Esophagus squamous epithelium (tissue), 5 donors: ENCODE data around the gene RYR3. TPM values are rescaled to one million over a fixed set of nuclear protein-coding genes. Genes with fewer than 3 reads are reported as not detected.

Source experiments
- DNase-seq: peaks from one replicate; lab custom pipeline; 2025; lab: John Stamatoyannopoulos, UW
- H3K27ac ChIP-seq, 4 donors: fragments of 200-600 bp; sonication (generic); one replicate each; pipeline ENCODE4 v1.5.1; 2016 to 2019; ENCODE audit warnings: mild to moderate bottlenecking in 1 of 4
- H3K27me3 ChIP-seq, 4 donors: fragments of 200-600 bp; sonication (generic); 1 replicate in 3 of 4; 2 replicates in 1 of 4; pipeline versions ENCODE4 v1.5.1 to v1.6.0; 2017 to 2021; ENCODE audit warnings: antibody characterized with exemption in 1 of 4
- H3K36me3 ChIP-seq, 3 donors: fragments of 200-600 bp; sonication (generic); one replicate each; pipeline ENCODE4 v1.5.1; 2016 to 2019
- H3K4me1 ChIP-seq, 3 donors: fragments of 200-600 bp; sonication (generic); one replicate each; pipeline ENCODE4 v1.5.1; 2017 to 2019
- H3K4me3 ChIP-seq, 4 donors: fragments of 200-600 bp; sonication (generic); 1 replicate in 3 of 4; 2 replicates in 1 of 4; pipeline ENCODE4 v1.5.1; 2016 to 2019; ENCODE audit warnings: mild to moderate bottlenecking in 2 of 4, moderate library complexity in 1 of 4
- H3K9me3 ChIP-seq, 3 donors: fragments of 200-600 bp; sonication (generic); one replicate each; pipeline ENCODE4 v1.5.1; 2016 to 2019
- POLR2A ChIP-seq, 4 donors: fragments of 450-650 bp; IDR thresholded peaks; one replicate each; pipeline ENCODE4 v1.6.1; 2017; ENCODE audit warnings: antibody characterized with exemption in 4 of 4, mild to moderate bottlenecking in 4 of 4, moderate library complexity in 3 of 4
- WGBS, 2 donors: methylation state at CpG; one replicate each; pipeline ENCODE4 v1.1.5; 2018; 5-methylcytosine and 5-hydroxymethylcytosine counted together
- intact Hi-C: fragments of 100-400 bp; cut with DNase I; formaldehyde crosslinking; loops from one replicate; pipeline ENCODE4 v1.15.0; 2022
- total RNA-seq, 4 donors: library from RNA; depleted of rRNA; stranded (reverse); fragments of >200 nt; gene quantifications; one replicate each; pipeline ENCODE4 v1.1.0, GENCODE V29; 2016
- TF ChIP-seq, protein P1 (sequence below), 6 experiments: fragments of 450-650 bp in 4 of 6; fragments of 200-600 bp in 2 of 6; sonication (generic) in 2 of 6; IDR thresholded peaks; one replicate each; pipeline ENCODE4 v1.5.1; 2016 to 2019; ENCODE audit warnings: antibody characterized with exemption in 6 of 6, mild to moderate bottlenecking in 4 of 6, moderate library complexity in 4 of 6
- donor health status: DM: yes; HTN: yes; CAD: no.

Gene RYR3
- total RNA-seq, 4 donors from 2014 or later = 0.15 to 4.2 (median 0.43) TPM

DNA sequence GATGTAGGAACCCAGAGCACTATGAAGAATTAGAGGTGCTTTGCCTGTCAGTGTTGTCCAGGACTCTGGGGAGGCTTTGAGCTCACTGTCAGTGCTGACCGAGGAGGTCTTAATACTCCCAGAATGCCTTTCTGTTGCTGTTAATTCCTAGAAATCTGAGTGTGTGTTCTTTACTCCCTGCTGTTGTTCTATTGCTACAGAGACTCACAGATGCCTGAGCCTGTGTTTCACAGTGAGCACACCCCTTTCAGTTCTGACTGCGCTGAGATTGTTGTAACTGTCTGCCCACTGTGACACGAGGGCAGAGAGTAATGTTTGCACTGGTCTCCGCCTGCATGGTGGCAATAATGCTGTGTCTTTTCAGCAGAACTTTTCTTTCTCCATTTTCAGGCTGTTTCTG, 162.9 kb downstream of the RYR3 start:
- no peak for TF ChIP-seq POLR2A (IDR thresholded peaks at IDR 0.05)
- TF ChIP-seq, protein P1, sequence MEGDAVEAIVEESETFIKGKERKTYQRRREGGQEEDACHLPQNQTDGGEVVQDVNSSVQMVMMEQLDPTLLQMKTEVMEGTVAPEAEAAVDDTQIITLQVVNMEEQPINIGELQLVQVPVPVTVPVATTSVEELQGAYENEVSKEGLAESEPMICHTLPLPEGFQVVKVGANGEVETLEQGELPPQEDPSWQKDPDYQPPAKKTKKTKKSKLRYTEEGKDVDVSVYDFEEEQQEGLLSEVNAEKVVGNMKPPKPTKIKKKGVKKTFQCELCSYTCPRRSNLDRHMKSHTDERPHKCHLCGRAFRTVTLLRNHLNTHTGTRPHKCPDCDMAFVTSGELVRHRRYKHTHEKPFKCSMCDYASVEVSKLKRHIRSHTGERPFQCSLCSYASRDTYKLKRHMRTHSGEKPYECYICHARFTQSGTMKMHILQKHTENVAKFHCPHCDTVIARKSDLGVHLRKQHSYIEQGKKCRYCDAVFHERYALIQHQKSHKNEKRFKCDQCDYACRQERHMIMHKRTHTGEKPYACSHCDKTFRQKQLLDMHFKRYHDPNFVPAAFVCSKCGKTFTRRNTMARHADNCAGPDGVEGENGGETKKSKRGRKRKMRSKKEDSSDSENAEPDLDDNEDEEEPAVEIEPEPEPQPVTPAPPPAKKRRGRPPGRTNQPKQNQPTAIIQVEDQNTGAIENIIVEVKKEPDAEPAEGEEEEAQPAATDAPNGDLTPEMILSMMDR (IDR thresholded peaks at IDR 0.05) = no peak
- no peaks in the 10 kb centered on the region for H3K4me1 ChIP-seq
- H3K27me3 ChIP-seq = no peaks in the 10 kb centered on the region
- WGBS, 2 donors = 61 to 79% methylated on average over 4 of the region's 4 CpGs
- intact Hi-C loops = no loop called here
- no peak overlapping the region for H3K4me3 ChIP-seq
- H3K27ac ChIP-seq = no peak overlapping the region
- no peaks in the 10 kb centered on the region for H3K36me3 ChIP-seq
- DNase-seq = no peak
- no peaks in the 10 kb centered on the region for H3K9me3 ChIP-seq

DNA sequence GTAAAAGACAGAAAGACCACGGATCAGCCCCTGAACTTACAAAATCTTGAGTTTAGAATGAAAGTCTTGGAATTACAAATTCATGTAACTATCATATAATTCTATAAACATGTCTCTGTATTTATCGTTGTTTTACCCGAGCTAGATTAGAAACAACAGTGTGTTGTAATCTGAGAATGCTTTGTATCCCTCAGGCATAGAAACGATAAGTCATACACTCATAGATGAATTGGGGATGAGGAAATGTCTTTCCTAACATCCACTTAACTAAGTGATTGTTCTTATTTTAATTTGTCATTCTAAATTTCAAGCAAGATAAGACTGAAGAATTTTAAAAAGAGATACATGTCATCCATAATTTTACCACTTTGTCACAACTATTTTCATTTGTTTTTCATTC, 165.3 kb downstream of the RYR3 start:
- no peak for DNase-seq
- no peak overlapping the region for H3K27ac ChIP-seq
- H3K36me3 ChIP-seq = no peaks in the 10 kb centered on the region
- TF ChIP-seq, protein P1 (IDR thresholded peaks at IDR 0.05) = no peak
- no peak for TF ChIP-seq POLR2A (IDR thresholded peaks at IDR 0.05)
- no peak overlapping the region for H3K4me3 ChIP-seq
- 75 to 81% methylated on average over 4 of the region's 4 CpGs for WGBS, 2 donors
- no peaks in the 10 kb centered on the region for H3K4me1 ChIP-seq
- H3K27me3 ChIP-seq = no peaks in the 10 kb centered on the region
- no peaks in the 10 kb centered on the region for H3K9me3 ChIP-seq
- intact Hi-C loops = no loop called here

DNA sequence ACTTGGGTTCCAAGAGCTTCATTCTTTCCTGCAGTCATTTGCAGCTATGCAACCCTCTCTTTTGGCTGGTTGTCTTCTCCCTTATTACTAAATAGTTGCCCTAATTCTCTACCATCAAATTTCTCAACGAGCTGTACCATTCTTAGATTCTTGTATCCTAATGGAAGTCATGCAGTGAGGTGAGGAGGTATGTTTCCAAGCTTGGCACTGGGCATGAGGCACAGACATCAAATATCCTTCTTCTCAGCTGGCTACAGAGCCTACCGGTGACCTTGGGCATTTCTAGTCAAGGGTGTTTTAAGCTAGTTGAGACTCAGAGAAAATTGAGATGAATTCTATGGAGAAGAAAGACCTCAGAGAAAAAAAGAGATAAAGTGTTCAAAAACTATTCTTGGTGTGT, 166.1 kb downstream of the RYR3 start:
- no peaks in the 10 kb centered on the region for H3K36me3 ChIP-seq
- peaks cover 0 to 3% (median 0%) of the 10 kb centered on the region in 3 donors for H3K9me3 ChIP-seq
- H3K27me3 ChIP-seq = no peaks in the 10 kb centered on the region
- DNase-seq = no peak
- H3K27ac ChIP-seq = no peak overlapping the region
- H3K4me1 ChIP-seq = no peaks in the 10 kb centered on the region
- intact Hi-C loops = no loop called here
- TF ChIP-seq, protein P1 (IDR thresholded peaks at IDR 0.05) = no peak
- TF ChIP-seq POLR2A (IDR thresholded peaks at IDR 0.05) = no peak
- H3K4me3 ChIP-seq = no peak overlapping the region
- WGBS, 2 donors = 81 to 90% methylated on average over 2 of the region's 2 CpGs

DNA sequence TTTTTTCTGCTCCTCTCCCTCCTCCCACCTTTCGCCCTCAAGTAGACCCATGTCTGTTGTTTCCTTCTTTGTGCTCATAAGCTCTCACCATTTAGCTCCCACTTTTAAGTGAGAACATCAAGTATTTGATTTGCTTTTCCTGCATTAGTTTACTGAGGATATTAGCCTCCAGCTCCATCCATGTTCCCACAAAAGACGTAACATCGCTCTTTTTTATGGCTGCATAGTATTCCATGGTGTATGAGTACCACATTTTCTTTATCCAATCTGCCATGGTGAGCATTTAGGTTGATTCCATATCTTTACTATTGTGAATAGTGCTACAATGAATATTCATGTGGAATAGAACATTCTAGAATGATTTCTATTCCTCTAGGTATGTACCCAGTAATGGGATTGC, 178.6 kb downstream of the RYR3 start:
- no peak for TF ChIP-seq POLR2A (IDR thresholded peaks at IDR 0.05)
- TF ChIP-seq, protein P1 (IDR thresholded peaks at IDR 0.05) = no peak
- intact Hi-C loops = no loop called here
- H3K4me1 ChIP-seq = peaks cover 0 to 15% (median 0%) of the 10 kb centered on the region in 3 donors
- no peaks in the 10 kb centered on the region for H3K36me3 ChIP-seq
- DNase-seq = no peak
- H3K27ac ChIP-seq = no peak overlapping the region
- no peaks in the 10 kb centered on the region for H3K9me3 ChIP-seq
- WGBS, 2 donors = 91 to 92% methylated on average over 3 of the region's 3 CpGs
- no peaks in the 10 kb centered on the region for H3K27me3 ChIP-seq
- H3K4me3 ChIP-seq = no peak overlapping the region

DNA sequence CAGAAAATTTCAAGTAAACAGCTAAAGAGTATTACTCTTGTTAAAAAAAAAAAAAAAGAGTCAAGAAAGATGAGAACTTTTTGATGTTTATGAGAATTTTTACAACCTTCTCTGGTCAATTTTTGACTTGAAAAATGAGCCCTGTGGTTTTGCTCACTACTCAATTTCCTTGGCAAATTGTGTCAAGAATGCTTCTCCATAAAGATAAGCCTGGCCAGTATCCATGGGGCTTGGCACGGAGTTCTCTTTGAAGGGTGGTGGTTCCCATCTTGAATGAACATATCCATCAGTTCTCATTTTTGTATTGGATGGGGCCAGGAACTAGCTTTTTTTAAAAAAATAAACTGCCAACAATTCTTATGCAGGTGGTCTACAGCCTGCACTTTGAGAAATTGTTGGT, 179.9 kb downstream of the RYR3 start:
- 85 to 86% methylated on average over 1 of the region's 1 CpG for WGBS, 2 donors
- no peak for TF ChIP-seq POLR2A (IDR thresholded peaks at IDR 0.05)
- TF ChIP-seq, protein P1 (IDR thresholded peaks at IDR 0.05) = no peak
- Histone ChIP-seq H3K4me3 (no peak overlapping the region), H3K36me3 (no peaks in the 10 kb centered on the region), H3K4me1 (peaks cover 0 to 15% (median 0%) of the 10 kb centered on the region in 3 donors), H3K9me3 (no peaks in the 10 kb centered on the region), H3K27me3 (no peaks in the 10 kb centered on the region), H3K27ac (no peak overlapping the region)
- intact Hi-C loops = no loop called here
- DNase-seq = no peak
